ENCODE results near the gene PLEKHA1. TPM values are rescaled to one million over a fixed set of nuclear protein-coding genes. Genes with fewer than 3 reads are reported as not detected.

The PLEKHA1 gene
- total RNA-seq, 1 donor, result 45.4 TPM

DNA sequence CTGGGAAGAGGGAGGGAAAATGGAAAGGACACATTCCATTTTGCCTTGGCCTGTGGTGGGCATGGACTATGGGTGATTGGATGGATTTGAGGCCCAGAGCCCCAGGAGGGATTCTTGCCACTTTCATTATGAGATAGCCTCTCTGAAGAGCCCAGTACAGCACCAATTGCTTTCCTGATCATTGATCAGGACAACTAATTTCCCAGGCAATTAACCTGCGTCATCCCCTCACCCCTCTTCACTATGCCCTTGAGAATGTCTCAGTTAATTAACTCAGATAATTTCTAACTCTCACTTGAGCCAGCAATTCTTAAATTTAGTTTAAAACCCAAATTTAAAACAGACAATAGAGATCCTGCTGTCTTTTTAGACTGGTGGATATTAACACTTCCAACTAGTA, 13.5 kb upstream of the PLEKHA1 start:
- Histone ChIP-seq H3K4me3 (ENCODE audit: low read length) (no peak overlapping the region), H3K27me3 (ENCODE audit: insufficient read depth, low read length) (no peaks in the 10 kb centered on the region), H3K9me3 (ENCODE audit: low read depth, low read length) (peaks cover 4% of the 10 kb centered on the region), H3K4me1 (ENCODE audit: insufficient read depth, low read length) (no peaks in the 10 kb centered on the region)

DNA sequence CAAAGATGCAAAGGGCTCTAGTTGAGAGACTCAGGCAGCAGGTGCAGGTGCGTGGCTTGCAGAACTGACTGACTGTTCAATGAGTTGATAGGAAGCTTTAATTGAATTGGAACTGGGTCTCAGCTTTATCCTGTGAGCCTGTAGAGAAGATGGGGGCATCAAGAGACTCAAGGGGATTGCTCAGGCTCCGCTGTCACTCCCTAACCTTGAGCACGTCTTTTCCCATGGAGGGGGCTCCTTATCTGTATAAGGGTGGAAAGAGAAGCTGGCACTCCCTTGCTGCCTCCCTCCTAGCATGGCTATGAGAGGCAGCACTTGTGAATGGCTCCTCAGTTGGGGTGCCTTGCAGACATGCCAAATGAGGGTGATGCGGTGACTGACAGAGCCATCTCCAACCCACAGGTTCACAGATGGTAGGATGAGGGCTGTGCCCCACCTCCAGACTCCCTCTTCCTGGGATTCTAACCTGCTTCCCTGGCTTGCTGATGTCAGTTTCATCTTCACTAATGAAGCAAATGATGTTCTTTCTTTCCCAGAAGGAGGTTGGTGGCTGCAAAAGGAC, 12.4 kb upstream of the PLEKHA1 start:
- Histone ChIP-seq H3K4me3 (ENCODE audit: low read length) (no peak overlapping the region), H3K4me1 (ENCODE audit: insufficient read depth, low read length) (no peaks in the 10 kb centered on the region), H3K27me3 (ENCODE audit: insufficient read depth, low read length) (no peaks in the 10 kb centered on the region), H3K9me3 (ENCODE audit: low read depth, low read length) (peaks cover 4% of the 10 kb centered on the region)

DNA sequence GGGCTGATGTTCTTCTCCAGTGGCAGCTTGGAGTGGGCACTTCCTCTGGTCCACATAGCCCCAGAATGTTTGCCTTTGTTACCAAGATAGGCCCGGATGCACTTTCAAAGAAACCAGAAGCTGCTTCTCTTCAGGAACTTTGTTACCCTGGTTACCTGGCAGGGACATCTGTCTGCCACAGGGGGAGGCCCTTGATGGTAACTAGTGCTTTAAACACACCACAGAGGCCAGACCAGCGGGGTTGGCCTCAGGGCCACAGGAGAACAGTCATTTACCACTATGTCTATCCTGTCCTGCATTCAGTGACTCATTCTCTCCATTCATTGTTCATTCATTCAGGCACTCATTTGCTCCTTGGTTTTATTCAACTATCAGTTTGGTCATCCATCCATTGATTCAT, 11.9 kb upstream of the PLEKHA1 start:
- no peaks in the 10 kb centered on the region for H3K4me1 ChIP-seq (ENCODE audit: insufficient read depth, low read length)
- peaks cover 4% of the 10 kb centered on the region for H3K9me3 ChIP-seq (ENCODE audit: low read depth, low read length)
- no peaks in the 10 kb centered on the region for H3K27me3 ChIP-seq (ENCODE audit: insufficient read depth, low read length)
- H3K4me3 ChIP-seq (ENCODE audit: low read length), result no peak overlapping the region

DNA sequence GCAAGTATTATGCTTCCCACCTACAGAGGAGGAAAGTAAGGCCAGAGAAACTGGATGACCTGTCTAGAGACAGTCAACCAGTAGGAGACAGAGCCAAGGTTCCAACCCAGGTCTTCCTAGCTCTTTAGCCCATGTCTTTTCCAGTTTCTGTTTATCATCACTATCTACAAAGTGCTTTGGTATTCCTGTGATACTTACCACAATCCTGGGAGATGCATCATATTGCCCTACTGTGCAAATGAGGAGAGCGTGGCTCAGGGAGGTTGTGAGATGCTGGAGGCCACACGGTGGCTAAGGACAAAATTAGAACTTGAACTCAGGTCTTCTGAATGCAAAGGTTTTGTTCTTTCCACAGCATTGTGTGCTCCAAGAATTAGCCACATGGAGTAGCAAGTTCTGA, 11.2 kb upstream of the PLEKHA1 start:
- Histone ChIP-seq H3K4me3 (ENCODE audit: low read length) (no peak overlapping the region), H3K4me1 (ENCODE audit: insufficient read depth, low read length) (no peaks in the 10 kb centered on the region), H3K9me3 (ENCODE audit: low read depth, low read length) (peaks cover 2% of the 10 kb centered on the region), H3K27me3 (ENCODE audit: insufficient read depth, low read length) (no peaks in the 10 kb centered on the region)

DNA sequence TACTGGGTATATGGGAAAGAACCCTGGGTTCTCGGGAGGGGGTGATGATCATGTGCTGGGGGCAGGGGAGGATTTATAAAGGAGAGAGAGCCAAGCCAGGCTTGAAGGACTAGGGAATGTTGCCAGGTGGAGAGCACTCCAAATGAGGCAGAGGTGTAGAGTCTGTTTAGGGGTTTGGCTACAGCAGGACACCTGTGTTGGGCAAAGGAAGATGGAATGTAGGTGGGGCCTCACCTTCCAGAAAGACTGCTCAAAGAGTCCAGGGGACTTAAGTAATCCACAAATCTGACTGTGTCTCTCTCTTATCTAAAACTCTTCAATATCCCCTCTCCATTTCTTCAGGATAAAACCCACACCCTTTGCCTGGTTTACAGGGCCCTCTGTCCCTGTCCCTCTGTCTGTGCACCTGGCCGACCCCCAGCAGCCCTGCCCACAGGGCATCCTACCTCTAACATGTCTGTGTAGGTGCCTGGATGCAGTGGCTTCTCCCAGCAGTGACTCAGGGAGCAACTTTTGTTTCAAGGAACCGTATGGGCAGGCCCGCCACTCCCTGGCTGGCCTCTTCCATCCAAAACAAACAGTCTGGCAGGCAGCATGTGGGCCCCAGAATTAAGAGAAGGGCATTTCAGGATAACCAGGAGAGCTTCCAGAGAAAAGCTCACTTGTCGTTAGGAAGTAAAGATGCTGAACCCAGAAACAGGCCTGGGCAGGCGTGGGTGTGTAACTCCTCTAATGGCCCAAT, 10.6 kb upstream of the PLEKHA1 start:
- Histone ChIP-seq H3K4me1 (ENCODE audit: insufficient read depth, low read length) (no peaks in the 10 kb centered on the region), H3K27me3 (ENCODE audit: insufficient read depth, low read length) (no peaks in the 10 kb centered on the region), H3K4me3 (ENCODE audit: low read length) (no peak overlapping the region), H3K9me3 (ENCODE audit: low read depth, low read length) (no peaks in the 10 kb centered on the region)

DNA sequence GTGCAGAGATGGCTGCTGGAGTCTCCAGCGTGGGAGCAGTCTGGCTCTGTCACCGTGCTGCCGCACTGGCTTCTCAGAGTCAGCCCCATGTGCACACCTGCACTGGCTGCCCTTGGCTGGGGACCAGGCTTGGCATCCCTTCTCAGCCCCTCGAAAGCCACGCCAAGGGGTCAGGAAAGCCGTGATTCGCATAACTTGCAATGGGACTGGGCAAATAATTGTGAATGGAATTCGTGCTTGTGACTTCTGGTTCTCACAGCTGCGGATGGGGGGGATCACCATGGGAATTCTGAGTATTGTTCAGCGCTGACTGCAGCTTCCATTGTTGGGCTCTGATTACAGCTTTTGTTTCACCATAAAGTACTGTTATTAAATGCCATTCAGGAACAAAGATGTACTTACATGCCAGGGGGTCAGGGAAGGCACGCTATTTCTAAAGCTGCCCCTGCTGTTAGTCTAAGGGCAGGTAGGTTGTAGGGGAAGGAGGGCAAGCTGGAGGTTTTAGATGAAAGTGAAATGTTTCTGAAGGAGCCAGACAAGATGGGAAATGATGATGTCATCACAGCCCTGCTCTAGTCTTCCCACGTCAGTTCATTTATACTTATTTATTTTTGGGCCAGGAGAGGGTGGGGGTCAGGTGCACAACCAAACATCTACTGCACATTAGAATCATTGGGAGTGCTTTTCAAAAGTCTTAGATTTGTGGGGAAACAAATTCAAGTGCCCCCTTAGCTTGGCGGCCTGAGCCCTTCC, 5.8 kb upstream of the PLEKHA1 start:
- no peaks in the 10 kb centered on the region for H3K9me3 ChIP-seq (ENCODE audit: low read depth, low read length)
- H3K4me3 ChIP-seq (ENCODE audit: low read length), result no peak overlapping the region
- H3K4me1 ChIP-seq (ENCODE audit: insufficient read depth, low read length), result peaks cover 1% of the 10 kb centered on the region
- peaks cover 16% of the 10 kb centered on the region for H3K27me3 ChIP-seq (ENCODE audit: insufficient read depth, low read length)

DNA sequence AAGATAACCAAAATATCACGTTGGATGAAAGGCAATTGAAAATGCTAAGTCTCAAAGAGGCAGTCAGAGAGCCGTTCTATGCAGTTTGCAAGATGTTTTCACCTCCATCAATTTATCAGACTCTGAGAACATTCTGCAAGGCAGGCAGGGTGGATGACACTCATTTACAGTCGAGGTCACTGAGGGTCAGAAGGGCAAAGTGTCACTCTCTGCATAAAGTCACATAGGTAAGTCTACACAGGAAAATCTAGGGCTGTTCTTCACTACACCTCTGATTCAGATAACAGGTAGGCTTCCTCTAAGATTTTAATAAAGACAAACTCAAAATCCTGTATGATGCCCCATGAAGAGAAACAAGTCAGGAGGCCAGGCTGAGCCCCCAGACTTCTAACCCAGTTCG, 1.4 kb upstream of the PLEKHA1 start:
- H3K4me1 ChIP-seq (ENCODE audit: insufficient read depth, low read length), result peaks cover 16% of the 10 kb centered on the region
- H3K9me3 ChIP-seq (ENCODE audit: low read depth, low read length), result no peaks in the 10 kb centered on the region
- H3K27me3 ChIP-seq (ENCODE audit: insufficient read depth, low read length), result peaks cover 36% of the 10 kb centered on the region
- no peak overlapping the region for H3K4me3 ChIP-seq (ENCODE audit: low read length)

DNA sequence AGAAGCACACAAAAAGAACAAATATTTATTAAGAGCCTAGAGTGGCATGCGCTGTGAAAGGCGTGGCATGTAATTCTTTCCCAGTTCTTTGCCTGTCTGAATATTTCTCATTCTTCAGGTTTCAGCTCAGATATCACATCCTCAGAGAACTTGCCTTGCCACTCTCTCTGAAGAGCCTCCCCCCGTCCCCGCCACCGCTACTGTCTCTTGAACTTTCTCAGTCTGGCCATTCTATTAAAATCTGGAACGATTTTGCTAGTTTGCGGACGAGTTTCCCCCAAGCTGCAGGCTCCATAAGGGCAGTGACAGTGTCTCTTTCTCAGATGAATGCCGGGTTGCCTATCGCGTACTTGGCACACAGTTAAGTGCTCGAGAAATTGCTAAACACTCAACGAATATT, 787 bp upstream of the PLEKHA1 start:
- Histone ChIP-seq H3K4me1 (ENCODE audit: insufficient read depth, low read length) (peaks cover 16% of the 10 kb centered on the region), H3K27me3 (ENCODE audit: insufficient read depth, low read length) (peaks cover 36% of the 10 kb centered on the region), H3K4me3 (ENCODE audit: low read length) (peak overlapping the region; percentile 70), H3K9me3 (ENCODE audit: low read depth, low read length) (no peaks in the 10 kb centered on the region)

DNA sequence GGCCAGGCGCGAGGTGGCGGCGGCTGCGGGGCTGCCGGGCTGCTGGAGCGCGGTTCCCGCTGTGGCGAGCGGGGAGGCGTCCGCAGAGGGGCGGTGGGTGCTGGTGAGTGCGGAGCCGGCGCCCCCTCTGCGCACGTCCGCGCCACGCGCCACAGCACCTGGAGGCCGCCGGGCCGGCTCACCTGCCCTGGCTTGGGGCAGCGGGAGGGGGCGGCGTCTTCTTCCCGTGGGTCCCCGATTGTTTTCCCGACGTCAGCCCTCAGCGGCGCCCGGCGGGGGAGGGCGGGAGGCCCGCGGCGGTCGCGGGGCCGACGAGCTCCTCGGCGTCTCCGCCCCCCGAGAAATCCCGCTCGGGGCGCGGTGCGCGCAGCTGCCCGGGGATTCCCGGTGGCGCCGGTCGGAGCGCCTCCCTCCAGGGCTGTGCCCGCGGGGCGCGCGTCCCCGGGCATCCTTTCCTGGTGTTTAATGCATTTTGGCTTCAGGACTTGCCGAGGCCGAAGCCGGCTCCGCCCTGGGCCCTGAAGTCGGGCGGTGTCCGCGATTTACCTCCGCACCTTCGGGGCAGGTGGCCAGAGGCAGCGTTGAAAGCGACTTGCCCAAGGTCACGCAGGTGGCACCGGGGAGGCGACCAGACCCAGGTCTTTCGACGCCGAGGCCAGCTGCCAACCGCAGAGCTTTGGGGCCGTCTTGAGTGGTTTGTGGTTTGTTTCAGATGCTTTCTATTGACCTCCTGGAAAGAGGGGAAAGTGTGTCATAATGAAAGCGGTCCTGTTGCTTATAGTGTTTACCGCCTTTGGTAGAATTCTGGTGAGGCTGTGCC, 561 bp downstream of the PLEKHA1 start:
- H3K27me3 ChIP-seq (ENCODE audit: insufficient read depth, low read length), result peaks cover 36% of the 10 kb centered on the region
- no peaks in the 10 kb centered on the region for H3K9me3 ChIP-seq (ENCODE audit: low read depth, low read length)
- H3K4me3 ChIP-seq (ENCODE audit: low read length), result peak overlapping the region; percentile 70
- H3K4me1 ChIP-seq (ENCODE audit: insufficient read depth, low read length), result peaks cover 16% of the 10 kb centered on the region

DNA sequence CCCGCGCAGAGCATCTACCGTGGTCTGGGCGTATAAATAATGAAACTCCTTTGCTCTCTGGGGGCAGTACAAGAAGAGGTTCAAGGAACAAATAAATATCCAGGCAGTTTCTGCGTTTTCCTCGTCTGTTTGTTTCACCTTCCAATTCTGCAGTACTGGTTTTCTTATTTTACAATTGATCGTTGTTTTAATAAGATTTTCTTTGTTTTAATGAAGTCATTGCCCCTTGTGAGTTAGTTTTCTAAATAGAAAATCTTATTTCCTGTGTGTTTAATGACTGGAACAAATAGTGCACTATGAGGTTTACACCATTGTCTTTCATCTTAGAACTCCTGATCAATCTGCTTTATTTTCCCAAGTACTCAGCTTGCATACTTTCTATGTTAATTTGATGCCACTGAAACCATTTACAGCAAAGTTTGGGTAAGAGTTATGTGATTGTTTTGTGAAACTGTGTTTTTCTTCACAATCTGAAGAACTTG, 1.2 kb downstream of the PLEKHA1 start:
- Histone ChIP-seq H3K9me3 (ENCODE audit: low read depth, low read length) (no peaks in the 10 kb centered on the region), H3K27me3 (ENCODE audit: insufficient read depth, low read length) (peaks cover 36% of the 10 kb centered on the region), H3K4me1 (ENCODE audit: insufficient read depth, low read length) (peaks cover 16% of the 10 kb centered on the region), H3K4me3 (ENCODE audit: low read length) (peak overlapping the region; percentile 70)

DNA sequence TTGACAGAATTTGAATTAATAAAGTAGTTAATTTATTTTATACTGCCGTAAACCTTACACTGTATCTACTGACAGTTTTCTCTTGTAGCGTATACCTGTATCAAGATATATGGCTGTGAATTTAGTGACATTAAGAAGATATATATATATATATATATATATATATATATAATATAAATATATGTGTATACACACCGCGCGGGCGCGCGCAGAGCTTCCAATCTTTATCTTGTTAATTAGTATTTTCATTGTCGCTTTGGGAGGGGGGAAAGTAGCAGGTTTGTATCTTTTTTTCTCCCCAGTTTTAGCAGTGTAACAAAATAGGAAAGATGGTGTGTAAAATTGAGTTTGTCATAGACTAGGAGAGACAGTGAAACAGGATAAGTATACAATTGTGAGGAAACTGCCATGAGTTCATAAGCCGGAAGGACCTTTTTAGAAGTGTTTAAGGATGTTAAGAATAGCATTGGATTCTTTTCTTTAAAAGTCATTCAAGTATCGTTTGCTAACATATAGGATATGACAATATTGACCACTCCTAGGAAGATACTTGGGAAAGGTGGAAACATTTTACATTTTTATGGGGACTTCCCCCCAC, 2.0 kb downstream of the PLEKHA1 start:
- H3K27me3 ChIP-seq (ENCODE audit: insufficient read depth, low read length), result peaks cover 31% of the 10 kb centered on the region
- peaks cover 19% of the 10 kb centered on the region for H3K4me1 ChIP-seq (ENCODE audit: insufficient read depth, low read length)
- H3K4me3 ChIP-seq (ENCODE audit: low read length), result no peak overlapping the region
- no peaks in the 10 kb centered on the region for H3K9me3 ChIP-seq (ENCODE audit: low read depth, low read length)

DNA sequence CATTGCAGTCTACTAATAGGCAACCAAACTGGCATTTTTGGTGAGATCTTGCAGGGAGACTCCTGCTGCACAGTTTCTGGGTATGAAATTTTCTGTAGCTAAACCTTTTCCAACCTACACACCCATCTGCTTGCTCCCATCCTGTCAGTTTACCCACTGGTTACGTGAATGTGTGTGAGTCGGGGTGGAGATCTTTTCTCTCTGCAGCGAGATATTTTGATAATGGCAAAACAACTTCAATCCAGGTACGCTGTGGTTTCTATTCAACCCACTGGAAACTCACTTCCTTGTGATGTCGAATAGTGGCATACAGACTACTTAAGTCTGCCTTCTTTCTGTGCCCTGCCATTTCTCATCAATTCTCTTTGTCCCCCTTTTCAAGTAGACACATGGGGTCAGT, 4.5 kb downstream of the PLEKHA1 start:
- Histone ChIP-seq H3K27me3 (ENCODE audit: insufficient read depth, low read length) (peaks cover 20% of the 10 kb centered on the region), H3K9me3 (ENCODE audit: low read depth, low read length) (no peaks in the 10 kb centered on the region), H3K4me3 (ENCODE audit: low read length) (no peak overlapping the region), H3K4me1 (ENCODE audit: insufficient read depth, low read length) (peaks cover 17% of the 10 kb centered on the region)

DNA sequence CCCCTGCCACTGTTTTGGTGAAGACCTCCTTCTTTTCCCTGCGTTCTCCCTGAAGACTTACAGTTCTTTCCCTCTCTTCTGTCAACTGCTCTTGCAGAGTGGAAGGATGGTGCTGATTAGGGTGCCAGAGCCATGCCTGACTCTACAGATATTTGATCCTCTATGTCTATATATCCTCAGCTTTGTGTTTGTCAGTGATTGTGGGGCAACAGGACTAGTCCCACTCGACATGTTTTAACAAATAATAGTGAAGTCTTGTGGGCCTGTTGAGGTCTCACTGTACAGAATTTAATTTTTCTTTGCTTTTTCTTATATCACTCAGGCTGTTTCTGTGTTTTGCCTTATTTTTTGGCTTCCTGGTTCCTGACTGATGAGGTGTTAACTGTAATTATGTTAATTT, 5.0 kb downstream of the PLEKHA1 start:
- H3K4me1 ChIP-seq (ENCODE audit: insufficient read depth, low read length), result peaks cover 14% of the 10 kb centered on the region
- H3K27me3 ChIP-seq (ENCODE audit: insufficient read depth, low read length), result peaks cover 20% of the 10 kb centered on the region
- no peaks in the 10 kb centered on the region for H3K9me3 ChIP-seq (ENCODE audit: low read depth, low read length)
- no peak overlapping the region for H3K4me3 ChIP-seq (ENCODE audit: low read length)

DNA sequence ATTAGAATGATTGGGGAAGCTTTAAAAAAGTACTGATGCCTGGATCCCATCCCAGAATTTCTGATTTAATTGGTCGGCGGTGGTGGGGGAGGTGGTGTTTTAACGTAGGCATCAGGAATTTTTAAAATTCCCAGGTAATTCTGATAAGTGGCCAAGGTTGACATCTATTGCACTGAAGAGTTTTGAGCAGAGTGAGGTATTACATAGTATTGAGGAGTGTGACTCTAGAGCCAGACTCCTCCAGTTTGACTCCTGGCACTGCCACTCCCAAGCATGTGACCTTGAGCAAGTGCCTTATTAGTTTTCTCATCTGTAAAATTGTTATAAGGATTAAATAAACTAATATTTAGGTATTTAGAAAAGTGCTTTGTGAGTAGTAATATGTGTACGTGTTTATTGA, 6.2 kb downstream of the PLEKHA1 start:
- peaks cover 8% of the 10 kb centered on the region for H3K4me1 ChIP-seq (ENCODE audit: insufficient read depth, low read length)
- H3K9me3 ChIP-seq (ENCODE audit: low read depth, low read length), result no peaks in the 10 kb centered on the region
- peaks cover 14% of the 10 kb centered on the region for H3K27me3 ChIP-seq (ENCODE audit: insufficient read depth, low read length)
- H3K4me3 ChIP-seq (ENCODE audit: low read length), result no peak overlapping the region

Data from mononuclear cell (primary cell).